ENCODE data around the gene VOPP1. TPM values are rescaled to one million over a fixed set of nuclear protein-coding genes. Genes with fewer than 3 reads are reported as not detected.

Gene VOPP1
- total and polyA plus RNA-seq, 5 experiments from 2014 or later: 19.5 to 48.9 (median 31.5) TPM

DNA sequence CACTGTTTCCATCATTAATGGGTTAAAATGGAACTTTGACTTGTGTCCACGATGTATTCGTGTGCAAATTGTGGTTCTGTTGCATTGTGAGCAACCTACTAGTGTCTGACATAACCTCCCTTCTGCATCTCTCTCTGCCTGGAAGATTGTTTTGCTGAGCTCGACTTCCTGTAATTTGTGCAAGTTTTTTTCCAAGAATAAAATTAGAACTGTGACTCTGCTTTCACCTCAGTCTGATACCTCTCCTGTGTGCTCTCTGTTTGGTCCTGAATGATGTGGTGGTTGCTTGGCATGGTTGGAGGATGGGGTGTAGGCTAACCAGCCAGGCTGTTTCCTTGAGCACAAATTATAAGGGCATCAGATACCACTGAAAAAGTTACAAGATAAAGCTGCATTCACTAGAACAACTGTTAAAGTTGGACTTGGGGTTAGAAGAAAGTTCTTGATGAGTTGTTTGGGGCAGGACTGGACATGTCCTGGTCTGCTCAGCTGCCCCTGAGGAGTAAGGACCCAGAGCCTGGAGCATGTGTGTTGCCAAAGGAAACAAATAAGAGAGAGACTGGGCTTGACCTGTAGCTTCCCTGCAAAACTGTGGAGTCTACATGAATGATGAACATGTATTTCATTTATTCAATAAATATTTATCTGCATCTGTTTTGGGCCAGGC, 1.9 kb upstream of the VOPP1 start:
- H3K27ac Mint-ChIP-seq: peak overlapping the region; percentile 39 to 96 (median 86)
- no peaks in the 10 kb centered on the region for H3K36me3 Mint-ChIP-seq
- H3K4me3 Mint-ChIP-seq: peak overlapping the region; percentile 67 to 95 (median 88)
- ATAC-seq (peak; percentile 36 to 58), DNase-seq (peak in 6 of 10 donors; percentile 18 to 69 (median 48))
- POLR2A ChIA-PET: interaction anchor here (1.0 to 3.2 kb wide), 6 partner anchors 23 to 490 kb away, joined by 3 to 28 read pairs (median 6); partner anchors contain the start of genes LANCL2 and SUMF2
- H3K9me3 Mint-ChIP-seq: no peaks in the 10 kb centered on the region
- H3K27me3 Mint-ChIP-seq: no peaks in the 10 kb centered on the region
- peaks cover 28 to 40% (median 38%) of the 10 kb centered on the region in 4 donors for H3K4me1 Mint-ChIP-seq

DNA sequence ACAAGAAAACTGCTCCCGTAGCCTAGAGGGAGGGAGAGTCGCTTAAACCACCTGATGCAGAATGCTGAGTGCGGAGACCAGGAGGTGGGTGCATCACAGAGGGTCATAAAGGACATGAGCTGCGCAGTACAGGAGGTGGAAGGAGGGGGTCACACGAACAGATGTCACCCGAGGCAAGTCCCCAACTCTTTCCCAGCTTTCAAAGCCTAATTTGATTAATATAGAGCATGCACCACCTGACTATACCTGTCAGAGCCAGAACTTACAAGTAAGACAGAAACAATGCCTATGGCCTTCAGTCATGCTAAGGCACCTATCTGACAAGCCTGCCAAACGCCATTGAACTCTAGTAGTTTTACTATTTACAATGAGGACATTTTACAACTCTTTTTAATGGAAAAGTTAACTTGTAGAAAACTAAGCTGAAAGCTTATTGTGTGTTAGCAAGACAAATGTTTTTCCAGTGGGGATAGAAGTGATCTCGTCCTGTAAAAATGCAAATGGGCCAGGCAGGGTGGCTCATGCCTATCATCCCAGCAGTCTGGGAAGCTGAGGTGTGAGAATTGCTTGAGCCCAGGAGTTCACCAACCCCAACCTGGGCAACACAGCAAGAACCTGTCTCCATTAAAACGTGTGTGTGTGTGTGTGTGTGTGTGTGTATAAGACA, 1.1 kb upstream of the VOPP1 start:
- Mint-ChIP-seq H3K4me3 (peak overlapping the region; percentile 86 to 95 (median 92)), H3K27me3 (no peaks in the 10 kb centered on the region), H3K4me1 (peaks cover 29 to 48% (median 46%) of the 10 kb centered on the region in 4 donors), H3K36me3 (no peaks in the 10 kb centered on the region), H3K27ac (peak overlapping the region; percentile 41 to 96 (median 90)), H3K9me3 (no peaks in the 10 kb centered on the region)
- POLR2A ChIA-PET: interaction anchor here (0.6 to 3.2 kb wide), 13 partner anchors 9 to 533 kb away, joined by 3 to 28 read pairs (median 4); partner anchors contain the start of genes CCT6A, CHCHD2, LANCL2 and PSPH
- ATAC-seq (no peak), DNase-seq (no peak)

DNA sequence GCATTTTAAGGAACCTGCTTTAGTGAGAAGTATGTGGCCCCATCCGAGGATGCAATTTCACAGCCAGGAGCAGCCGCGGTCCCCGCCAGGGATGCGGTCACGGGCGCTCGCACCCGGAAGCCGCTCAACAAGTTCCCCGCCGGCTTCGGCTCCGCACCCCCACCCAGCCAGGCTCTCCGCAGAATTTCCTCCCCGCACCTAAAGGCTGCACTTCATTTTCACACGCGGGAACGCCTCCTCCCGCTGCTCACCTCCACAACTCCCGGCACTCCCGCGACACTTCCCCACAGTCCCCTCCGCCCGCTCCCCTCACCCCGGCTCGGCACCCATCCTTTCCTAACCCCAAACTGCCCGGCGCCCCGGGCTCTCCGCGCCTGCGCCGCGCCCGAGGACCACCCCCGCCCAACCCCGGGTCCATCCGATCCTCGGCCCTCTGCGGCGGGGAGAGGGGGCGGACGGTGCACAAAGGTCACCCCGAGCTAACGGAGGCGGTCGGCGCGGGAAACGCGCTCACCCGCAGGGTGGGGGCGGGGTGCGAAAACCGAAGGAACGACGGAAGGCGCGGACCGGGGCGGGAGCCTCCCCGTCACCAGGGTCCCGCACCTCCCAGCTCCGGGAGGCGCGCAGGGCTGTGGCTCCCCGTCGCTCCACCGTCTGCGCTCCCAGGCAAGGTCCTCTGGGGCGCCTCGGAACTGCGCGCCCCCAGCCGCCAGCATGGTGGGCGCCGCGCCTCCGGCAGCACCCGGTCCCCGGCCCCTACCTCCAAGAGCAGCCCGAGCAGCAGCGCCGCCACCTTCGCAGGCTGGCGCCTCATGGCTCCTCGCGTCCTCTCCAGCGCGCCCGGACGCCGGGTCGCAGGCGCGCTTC, 558 bp downstream of the VOPP1 start:
- Mint-ChIP-seq H3K27ac (peak overlapping the region; percentile 66 to 95 (median 90)), H3K27me3 (no peaks in the 10 kb centered on the region), H3K4me1 (peaks cover 39 to 65% (median 61%) of the 10 kb centered on the region in 4 donors), H3K9me3 (no peaks in the 10 kb centered on the region), H3K4me3 (peak overlapping the region; percentile 86 to 97 (median 92)), H3K36me3 (peaks cover 0 to 2% (median 0%) of the 10 kb centered on the region in 3 donors)
- ATAC-seq (peak; percentile 42 to 57), DNase-seq (peak; percentile 46 to 78 (median 59))
- POLR2A ChIA-PET: interaction anchor here (0.6 to 3.2 kb wide), 7 partner anchors 17 to 206 kb away, joined by 3 to 28 read pairs (median 4); no protein-coding TSS in a partner anchor

DNA sequence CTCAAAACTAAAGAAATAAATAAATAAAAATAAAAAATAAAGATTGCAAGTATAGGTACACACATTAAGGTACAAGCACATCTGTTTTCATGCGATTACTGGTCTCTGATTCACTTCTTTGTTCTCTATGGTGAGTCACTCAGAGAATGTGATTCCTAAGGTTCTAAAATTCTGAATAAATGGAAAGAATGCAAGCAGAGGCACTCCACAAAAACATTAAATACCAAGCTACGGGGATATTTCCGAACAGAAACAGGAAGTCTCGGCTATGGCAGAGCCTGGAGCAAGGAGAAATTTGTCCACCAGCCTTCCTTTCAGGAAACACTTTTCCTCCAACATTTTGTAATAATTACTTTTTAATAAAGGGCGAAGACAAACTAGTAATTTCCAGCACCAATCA, 1.4 kb downstream of the VOPP1 start:
- Mint-ChIP-seq H3K27ac (peak overlapping the region; percentile 66 to 95 (median 88)), H3K36me3 (peaks cover 0 to 2% (median 0%) of the 10 kb centered on the region in 3 donors), H3K4me3 (peak overlapping the region; percentile 86 to 97 (median 92)), H3K4me1 (peaks cover 42 to 73% (median 68%) of the 10 kb centered on the region in 4 donors), H3K9me3 (no peaks in the 10 kb centered on the region), H3K27me3 (no peaks in the 10 kb centered on the region)
- DNase-seq (no peak), ATAC-seq (no peak)
- POLR2A ChIA-PET: interaction anchor here (2.0 kb wide), 1 partner anchor 205 kb away, joined by 6 read pairs; no protein-coding TSS in a partner anchor

DNA sequence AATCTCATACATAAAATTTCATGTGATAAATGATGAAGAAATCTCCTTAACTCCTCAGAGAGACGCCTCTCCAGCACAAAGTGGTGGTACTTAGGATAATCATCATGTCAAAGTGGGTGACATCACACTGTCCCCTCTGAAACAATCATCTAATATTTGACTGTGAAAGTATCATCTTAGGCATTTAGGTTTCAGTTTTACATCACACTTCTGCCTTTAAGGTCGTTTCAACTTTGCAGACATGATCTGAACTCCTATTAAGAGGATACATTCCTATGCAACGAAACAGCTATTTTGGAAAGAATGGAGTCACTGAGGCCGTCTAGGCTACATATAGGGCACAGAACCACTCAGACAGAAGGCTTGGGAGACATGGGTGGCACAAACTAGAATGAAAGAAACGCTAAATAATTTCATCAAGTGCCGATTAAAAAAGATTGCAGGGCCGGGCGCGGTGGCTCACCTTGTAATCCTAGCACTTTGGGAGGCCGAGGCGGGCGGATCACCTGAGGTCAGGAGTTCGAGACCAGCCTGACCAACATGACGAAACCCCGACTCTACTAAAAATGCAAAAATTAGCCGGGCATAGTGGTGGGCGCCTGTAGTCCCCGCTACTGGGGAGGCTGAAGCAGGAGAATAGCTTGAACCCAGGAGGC, 2.0 kb downstream of the VOPP1 start:
- no peaks in the 10 kb centered on the region for H3K27me3 Mint-ChIP-seq
- H3K9me3 Mint-ChIP-seq: no peaks in the 10 kb centered on the region
- peak overlapping the region; percentile 66 to 97 (median 86) for H3K4me3 Mint-ChIP-seq
- H3K4me1 Mint-ChIP-seq: peaks cover 42 to 79% (median 74%) of the 10 kb centered on the region in 4 donors
- DNase-seq (peak in 1 of 10 donors; percentile 19), ATAC-seq (no peak)
- H3K27ac Mint-ChIP-seq: peak overlapping the region; percentile 11 to 94 (median 80)
- peaks cover 0 to 2% (median 0%) of the 10 kb centered on the region in 3 donors for H3K36me3 Mint-ChIP-seq
- POLR2A ChIA-PET: interaction anchor here (2.0 kb wide), 1 partner anchor 205 kb away, joined by 6 read pairs; no protein-coding TSS in a partner anchor

DNA sequence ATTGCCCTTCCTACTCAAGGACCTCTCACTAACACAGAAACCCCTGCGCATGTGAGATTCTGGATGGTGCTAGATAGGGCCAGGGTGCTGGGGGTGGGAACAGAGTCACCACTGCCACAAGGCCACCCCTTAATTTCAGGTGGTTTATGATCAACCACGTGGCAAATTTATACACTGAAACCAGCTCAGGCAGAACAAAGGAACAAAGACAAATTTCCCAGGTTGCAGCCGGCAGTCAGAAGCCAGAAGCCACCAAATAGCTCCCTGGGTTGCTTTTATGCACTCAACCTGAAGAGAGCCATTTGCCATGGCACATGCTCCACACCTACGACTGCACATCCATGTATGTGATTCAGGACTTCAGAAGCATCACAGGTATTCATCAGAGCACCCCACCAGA, 2.5 kb downstream of the VOPP1 start:
- Mint-ChIP-seq H3K36me3 (peaks cover 0 to 2% (median 0%) of the 10 kb centered on the region in 3 donors), H3K4me1 (peaks cover 46 to 84% (median 79%) of the 10 kb centered on the region in 4 donors), H3K4me3 (peak overlapping the region; percentile 66 to 97 (median 86)), H3K9me3 (no peaks in the 10 kb centered on the region), H3K27me3 (no peaks in the 10 kb centered on the region), H3K27ac (peak overlapping the region; percentile 9 to 94 (median 80))
- no peak for ATAC-seq
- peak in 1 of 10 donors; percentile 37 for DNase-seq
- POLR2A ChIA-PET: no interaction called here

DNA sequence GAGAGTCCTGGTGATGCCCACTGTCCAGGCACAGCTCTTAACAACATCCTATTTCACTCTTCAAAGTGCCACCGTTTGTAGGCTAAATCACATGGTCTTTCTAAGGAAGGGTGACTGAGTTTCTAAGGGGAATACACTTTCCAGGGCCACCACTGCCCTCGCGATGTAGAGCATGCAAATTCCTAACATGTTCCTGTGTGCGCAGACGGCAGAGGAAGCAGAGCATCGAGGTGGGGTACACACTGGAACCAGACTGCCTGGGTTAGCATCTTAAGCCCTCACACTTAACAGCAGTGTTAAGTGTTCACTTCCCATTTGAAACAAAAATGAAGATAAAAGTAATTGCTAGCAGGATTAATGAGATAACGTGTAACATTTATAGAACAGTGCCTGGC, 3.0 kb downstream of the VOPP1 start:
- POLR2A ChIA-PET: interaction anchor here (0.6 kb wide), 1 partner anchor 204 kb away, joined by 3 read pairs; the partner anchor contains the start of gene LANCL2
- DNase-seq (no peak), ATAC-seq (no peak)
- H3K9me3 Mint-ChIP-seq: no peaks in the 10 kb centered on the region
- H3K27ac Mint-ChIP-seq: peak overlapping the region; percentile 9 to 94 (median 80)
- no peaks in the 10 kb centered on the region for H3K27me3 Mint-ChIP-seq
- peak overlapping the region; percentile 32 to 97 (median 86) for H3K4me3 Mint-ChIP-seq
- H3K36me3 Mint-ChIP-seq: peaks cover 0 to 2% (median 0%) of the 10 kb centered on the region in 3 donors
- peaks cover 45 to 86% (median 81%) of the 10 kb centered on the region in 4 donors for H3K4me1 Mint-ChIP-seq

DNA sequence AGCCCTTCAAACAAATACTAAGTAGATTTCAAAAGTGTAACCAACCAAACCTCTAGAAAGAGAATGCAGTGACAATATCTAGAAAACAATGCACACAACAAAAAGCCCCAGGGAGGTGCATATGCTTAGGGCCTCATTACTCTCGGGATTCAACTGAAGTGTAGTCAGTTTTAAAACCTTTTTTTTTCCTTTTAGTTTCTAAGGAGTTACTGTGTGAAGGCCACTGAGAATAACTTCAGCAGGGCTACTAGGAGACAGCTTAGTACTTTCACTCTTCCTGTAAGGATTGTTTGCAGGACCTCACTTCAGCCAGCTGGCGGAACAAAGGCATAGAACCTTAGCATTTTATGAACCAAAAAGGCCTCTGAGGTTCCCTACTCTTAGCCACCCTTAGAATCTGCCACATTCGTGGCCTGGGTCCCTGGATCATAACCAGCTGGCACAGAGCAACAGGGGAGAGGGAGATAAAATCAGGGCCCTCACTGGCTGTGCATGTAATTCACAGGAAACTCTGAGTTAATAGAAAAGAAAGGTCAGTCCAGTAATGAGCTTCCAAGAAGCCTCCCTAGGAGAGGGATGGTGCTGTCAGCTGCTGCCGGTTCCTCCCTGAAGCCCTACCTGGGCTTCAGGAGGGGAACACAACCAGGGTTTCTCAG, 3.6 kb downstream of the VOPP1 start:
- H3K4me3 Mint-ChIP-seq: peak overlapping the region in 8 of 10 donors; percentile 32 to 97 (median 88)
- POLR2A ChIA-PET: interaction anchor here (0.6 kb wide), 1 partner anchor 203 kb away, joined by 3 read pairs; the partner anchor contains the start of gene LANCL2

DNA sequence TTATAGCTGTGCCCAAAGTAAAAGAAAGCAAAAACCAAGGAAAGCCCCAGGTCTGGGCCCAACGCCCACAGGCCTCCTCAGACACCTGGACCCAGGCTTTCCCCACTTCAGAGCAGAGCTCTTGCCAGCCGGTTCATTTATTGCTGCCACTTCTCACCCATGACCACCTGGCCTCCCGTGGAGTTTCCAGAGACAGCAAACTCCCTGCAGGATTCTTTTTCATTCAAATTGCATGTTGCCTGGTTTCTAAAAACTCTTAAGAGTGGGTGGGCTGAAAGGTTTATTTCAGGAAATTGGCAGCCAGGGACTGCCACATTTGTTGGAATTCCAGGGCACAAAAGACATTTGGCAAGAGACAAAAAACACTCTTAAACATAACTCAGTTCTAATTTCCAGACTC, 4.7 kb downstream of the VOPP1 start:
- H3K9me3 Mint-ChIP-seq: no peaks in the 10 kb centered on the region
- no peaks in the 10 kb centered on the region for H3K27me3 Mint-ChIP-seq
- peaks cover 0 to 2% (median 0%) of the 10 kb centered on the region in 3 donors for H3K36me3 Mint-ChIP-seq
- DNase-seq (no peak), ATAC-seq (no peak)
- H3K4me3 Mint-ChIP-seq: peak overlapping the region in 2 of 10 donors; percentile 2 to 73
- peaks cover 35 to 80% (median 74%) of the 10 kb centered on the region in 4 donors for H3K4me1 Mint-ChIP-seq
- peak overlapping the region in 8 of 10 donors; percentile 15 to 83 (median 70) for H3K27ac Mint-ChIP-seq
- POLR2A ChIA-PET: no interaction called here

More for the DNA sequence above, 3.6 kb downstream of the VOPP1 start:
- Mint-ChIP-seq H3K36me3 (peaks cover 0 to 2% (median 0%) of the 10 kb centered on the region in 3 donors), H3K9me3 (no peaks in the 10 kb centered on the region), H3K27me3 (no peaks in the 10 kb centered on the region), H3K4me1 (peaks cover 43 to 86% (median 80%) of the 10 kb centered on the region in 4 donors), H3K27ac (peak overlapping the region; percentile 6 to 94 (median 65))
- DNase-seq (no peak), ATAC-seq (no peak)

DNA sequence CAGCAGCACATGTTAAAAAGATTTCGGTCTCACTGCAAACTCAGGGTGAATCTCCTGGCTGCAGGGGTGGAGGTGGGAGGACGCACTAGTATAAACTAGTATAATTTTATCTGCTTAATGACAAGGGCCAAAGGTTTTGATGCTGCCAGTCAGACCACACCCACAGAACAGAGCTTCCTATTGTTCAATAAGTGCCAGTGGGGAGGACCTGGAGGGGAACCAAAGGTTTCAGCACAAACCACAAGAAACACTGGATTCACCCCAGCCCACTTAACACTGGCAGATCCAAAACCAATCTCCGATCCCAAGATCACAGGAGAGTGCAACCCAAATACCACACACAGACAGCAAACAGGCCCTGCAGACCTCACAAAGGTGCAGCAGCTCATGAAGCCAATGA, 6.6 kb downstream of the VOPP1 start:
- Mint-ChIP-seq H3K36me3 (peaks cover 0 to 5% (median 2%) of the 10 kb centered on the region in 3 donors), H3K27me3 (no peaks in the 10 kb centered on the region), H3K4me3 (peak overlapping the region in 8 of 10 donors; percentile 15 to 69 (median 32)), H3K27ac (peak overlapping the region; percentile 4 to 92 (median 59)), H3K4me1 (peaks cover 45 to 94% (median 88%) of the 10 kb centered on the region in 4 donors), H3K9me3 (no peaks in the 10 kb centered on the region)
- DNase-seq (no peak), ATAC-seq (peak in 1 of 2 donors; percentile 33)
- POLR2A ChIA-PET: interaction anchor here (1.2 kb wide), 1 partner anchor 485 kb away, joined by 3 read pairs; the partner anchor contains the start of genes CCT6A and PSPH
